SK-N-MC (cell line): ENCODE results near the gene ARHGEF1.

Source experiments
- EZH2 ChIP-seq: fragments of 200-600 bp; sonication (generic); IDR thresholded peaks from one replicate; pipeline ENCODE4 v1.6.1; 2017; ENCODE audit warnings: antibody characterized with exemption
- FOXP2 ChIP-seq: optimal IDR thresholded peaks from 2 replicates; pipeline ENCODE3; 2011; ENCODE audit warnings: mild to moderate bottlenecking, moderate library complexity; ENCODE audit not compliant: insufficient read depth; ENCODE audit errors: extremely low read length, control extremely low read depth
- POLR2AphosphoS5 ChIP-seq: IDR thresholded peaks from 2 replicates; pipeline ENCODE4 v1.6.1; 2012; ENCODE audit warnings: mild to moderate bottlenecking, low read depth, low read length, borderline replicate concordance

DNA sequence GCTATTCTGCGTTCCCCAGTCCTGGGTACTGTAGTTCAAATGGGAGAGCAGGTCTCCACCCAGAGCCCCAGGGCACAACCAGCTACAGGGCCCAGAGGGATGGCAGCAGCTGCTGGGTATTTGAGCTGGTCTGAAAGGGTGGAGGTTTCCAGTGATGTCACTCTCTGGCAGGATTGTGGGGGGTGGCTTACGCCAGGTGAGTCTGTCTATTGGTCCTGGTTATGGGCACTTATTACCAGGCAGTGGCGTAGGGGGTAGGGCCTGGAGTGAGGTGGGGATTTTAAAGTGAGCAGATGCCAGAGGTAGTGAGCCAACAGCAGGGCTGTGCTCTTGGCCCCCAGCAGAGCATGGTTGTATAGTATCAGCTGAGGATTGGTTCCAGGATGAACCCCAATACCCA lies 16.7 kb upstream of the ARHGEF1 start:
- no peak for TF ChIP-seq POLR2AphosphoS5
- no peak for TF ChIP-seq EZH2
- TF ChIP-seq FOXP2: no peak
